HepG2 (cell line): ENCODE measurements around the gene GNG7. TPM values are rescaled to one million over a fixed set of nuclear protein-coding genes. Genes with fewer than 3 reads are reported as not detected.

ENCODE experiments used
- ATAC-seq: fragments of 200-7000 bp; cut with Tn5 transposase; 3 replicates; pipeline ENCODE4 v1.9.1; 2020; ENCODE audit warnings: mild to moderate bottlenecking, moderate library complexity
- BruUV-seq: library from RNA; stranded (reverse); fragments of 400-500 nt; replicated peaks from 2 replicates; lab custom pipeline; 2021; lab: Mats Ljungman, UMichigan
- CTCF ChIA-PET: fragments of 300-600 bp; formaldehyde crosslinking; extraction: SDS; loops from one replicate; lab custom pipeline; 2021; ENCODE audit warnings: low total read pairs, inconsistent platforms, low intra/inter-chr PET ratio; lab: Yijun Ruan, JAX
- POLR2A ChIA-PET: fragments of 350-600 bp; sonication (Branson Sonifier 250); formaldehyde crosslinking; loops from one replicate; lab custom pipeline; 2020; ENCODE audit warnings: antibody characterized with exemption, inconsistent platforms; lab: Yijun Ruan, JAX
- DNase-seq: peaks from one replicate; pipeline ENCODE4 v3.0.0-alpha.2; 2015; ENCODE audit warnings: low spot score
- FAIRE-seq: peaks from 3 replicates; lab custom pipeline; 2011; peaks lifted over from hg19 to GRCh38; lab: Jason Lieb, UNC
- H2AFZ ChIP-seq: one replicate; pipeline ENCODE4 v1.6.1; 2011; ENCODE audit warnings: low read length, inconsistent platforms
- H3K27ac ChIP-seq: fragments of 300-600 bp; 3 replicates; pipeline ENCODE4 v1.8.0; 2011; ENCODE audit warnings: mixed run types, mild to moderate bottlenecking, mixed read lengths, low read length, inconsistent platforms; ENCODE audit not compliant: insufficient read depth; ENCODE audit errors: extremely low read length
- H3K27me3 ChIP-seq, 2 experiments: fragments of 200-600 bp in 1 of 2; 2 replicates in 1 of 2; 3 replicates in 1 of 2; pipeline versions ENCODE4 v1.6.0 to v1.8.0; 2011; ENCODE audit warnings: low read length in 2 of 2, mild to moderate bottlenecking in 2 of 2, moderate library complexity in 2 of 2, inconsistent platforms in 1 of 2; ENCODE audit not compliant: insufficient read depth in 2 of 2, control insufficient read depth in 1 of 2
- H3K36me3 ChIP-seq, 2 experiments: fragments of 200-600 bp in 1 of 2; replicated peaks in 1 of 2; 2 replicates in 1 of 2; 3 replicates in 1 of 2; pipeline versions ENCODE4 v1.5.1 to v1.8.0; 2011; ENCODE audit warnings: low read length in 2 of 2, inconsistent platforms in 1 of 2; ENCODE audit not compliant: insufficient read depth in 2 of 2, control insufficient read depth in 1 of 2
- H3K4me1 ChIP-seq: 2 replicates; pipeline ENCODE4 v1.5.1; 2012; ENCODE audit warnings: low read length, inconsistent platforms; ENCODE audit not compliant: insufficient read depth
- H3K4me2 ChIP-seq: 2 replicates; pipeline ENCODE4 v1.6.0; 2011; ENCODE audit warnings: low read depth, low read length, inconsistent platforms
- H3K4me3 ChIP-seq, 3 experiments: fragments of 200-600 bp in 1 of 3; sonication (generic), shearing (Covaris generic) in 1 of 3; replicated peaks in 1 of 3; 2 replicates each; pipeline ENCODE4 v1.5.1; 2011 to 2016; ENCODE audit warnings: low read length in 3 of 3, inconsistent platforms in 2 of 3, low read depth in 2 of 3, mild to moderate bottlenecking in 2 of 3, control low read depth in 1 of 3, mixed read lengths in 1 of 3; ENCODE audit not compliant: insufficient read depth in 1 of 3
- H3K79me2 ChIP-seq: one replicate; pipeline ENCODE4 v1.6.1; 2011; ENCODE audit warnings: low read length, inconsistent platforms; ENCODE audit not compliant: insufficient read depth
- H3K9ac ChIP-seq: 2 replicates; pipeline ENCODE4 v1.6.0; 2011; ENCODE audit warnings: mild to moderate bottlenecking, low read depth, low read length, inconsistent platforms; ENCODE audit not compliant: insufficient read depth
- H3K9me3 ChIP-seq: 2 replicates; pipeline ENCODE4 v1.5.1; 2012; ENCODE audit warnings: mild to moderate bottlenecking, low read length
- H4K20me1 ChIP-seq: 2 replicates; pipeline ENCODE4 v1.6.0; 2011; ENCODE audit warnings: inconsistent platforms, mild to moderate bottlenecking, low read length, moderate library complexity; ENCODE audit not compliant: insufficient read depth
- GABPB1 ChIP-seq: IDR thresholded peaks from 2 replicates; pipeline ENCODE4 v1.6.1; 2016; ENCODE audit warnings: mild to moderate bottlenecking, missing genetic modification reagents, moderate library complexity, missing compliant biosample characterization
- KLF12 ChIP-seq: sonication (generic); formaldehyde crosslinking; IDR thresholded peaks from 2 replicates; pipeline ENCODE4 v1.4.0; 2020; ENCODE audit warnings: missing genetic modification reagents, borderline replicate concordance
- MXD4 ChIP-seq: IDR thresholded peaks from 2 replicates; pipeline ENCODE4 v1.6.1; 2016; ENCODE audit warnings: mild to moderate bottlenecking, missing biosample characterization, missing genetic modification reagents
- NR2C2 ChIP-seq: sonication (generic); formaldehyde crosslinking; IDR thresholded peaks from 2 replicates; pipeline ENCODE4 v1.4.0; 2020; ENCODE audit warnings: missing genetic modification reagents, mild to moderate bottlenecking, moderate library complexity, borderline replicate concordance
- PATZ1 ChIP-seq: sonication (generic); formaldehyde crosslinking; IDR thresholded peaks from 2 replicates; pipeline ENCODE4 v1.4.0; 2020; ENCODE audit warnings: missing genetic modification reagents
- RXRA ChIP-seq: sonication (generic); formaldehyde crosslinking; IDR thresholded peaks from 2 replicates; pipeline ENCODE4 v1.5.1; 2020; ENCODE audit warnings: missing genetic modification reagents
- RXRB ChIP-seq: IDR thresholded peaks from 2 replicates; pipeline ENCODE4 v1.6.1; 2016; ENCODE audit warnings: borderline replicate concordance, missing genetic modification reagents, missing compliant biosample characterization
- TBX2 ChIP-seq: sonication (generic); formaldehyde crosslinking; IDR thresholded peaks from 2 replicates; pipeline ENCODE4 v1.5.0; 2020; ENCODE audit warnings: missing genetic modification reagents, mild to moderate bottlenecking, borderline replicate concordance
- ZMYM2 ChIP-seq: sonication (generic); formaldehyde crosslinking; IDR thresholded peaks from 2 replicates; pipeline ENCODE4 v1.8.0; 2022; ENCODE audit warnings: mild to moderate bottlenecking, missing genetic modification reagents
- ZNF547 ChIP-seq: sonication (generic); formaldehyde crosslinking; IDR thresholded peaks from 2 replicates; pipeline ENCODE4 v1.5.1; 2020; ENCODE audit warnings: mild to moderate bottlenecking, missing genetic modification reagents
- WGBS: methylation state at CpG from one replicate; pipeline ENCODE4 v1.1.6; 2017; ENCODE audit warnings: low lambda C conversion rate; 5-methylcytosine and 5-hydroxymethylcytosine counted together
- in situ Hi-C: cut with HindIII; loops from 2 replicates; pipeline ENCODE4 v1.10.0; 2017; ENCODE audit warnings: low pct_unique_long_range_greater_than_20kb; ENCODE audit not compliant: extremely low pct_ligation_motif_present
- intact Hi-C: fragments of 100-400 bp; cut with micrococcal nuclease; formaldehyde crosslinking; loops from one replicate; pipeline ENCODE4 v1.10.0; 2022; ENCODE audit not compliant: unreplicated experiment
- polyA plus RNA-seq, 8 experiments: library from polyadenylated mRNA; depleted of rRNA in 3 of 8; stranded (reverse) in 7 of 8; unstranded in 1 of 8; fragments of >200 nt; fragmentation: Illumina TruSeq in 4 of 8; extraction: Trizol in 4 of 8; gene quantifications; 2 replicates each; pipeline versions ENCODE4 v1.2.1 to v1.2.3, GENCODE V29; 2011 to 2016; ENCODE audit warnings: low read depth in 4 of 8, missing spikeins in 1 of 8, mixed read lengths in 1 of 8; ENCODE audit not compliant: insufficient read depth in 1 of 8
- total RNA-seq, 5 experiments: library from RNA; depleted of rRNA; stranded (reverse); fragments of >200 nt; fragmentation: Illumina TruSeq; extraction: Trizol; gene quantifications; 2 replicates each; pipeline ENCODE4 v1.2.3, GENCODE V29; 2016; ENCODE audit warnings: low read depth in 1 of 5
- TF ChIP-seq, protein P1 (sequence below), 2 experiments: fragments of 450-650 bp in 1 of 2; sonication (generic) in 1 of 2; formaldehyde crosslinking in 1 of 2; IDR thresholded peaks; 2 replicates each; pipeline versions ENCODE4 v1.6.1 to v1.8.0; 2016 to 2022; ENCODE audit warnings: antibody characterized with exemption in 1 of 2, mild to moderate bottlenecking in 1 of 2, missing genetic modification reagents in 1 of 2

GNG7 gene
- total and polyA plus RNA-seq, 2 of the 13 experiments (the other 11 are each of a cell fraction or from before 2014, with no cell fraction given), result 1.4 to 3.3 TPM

DNA sequence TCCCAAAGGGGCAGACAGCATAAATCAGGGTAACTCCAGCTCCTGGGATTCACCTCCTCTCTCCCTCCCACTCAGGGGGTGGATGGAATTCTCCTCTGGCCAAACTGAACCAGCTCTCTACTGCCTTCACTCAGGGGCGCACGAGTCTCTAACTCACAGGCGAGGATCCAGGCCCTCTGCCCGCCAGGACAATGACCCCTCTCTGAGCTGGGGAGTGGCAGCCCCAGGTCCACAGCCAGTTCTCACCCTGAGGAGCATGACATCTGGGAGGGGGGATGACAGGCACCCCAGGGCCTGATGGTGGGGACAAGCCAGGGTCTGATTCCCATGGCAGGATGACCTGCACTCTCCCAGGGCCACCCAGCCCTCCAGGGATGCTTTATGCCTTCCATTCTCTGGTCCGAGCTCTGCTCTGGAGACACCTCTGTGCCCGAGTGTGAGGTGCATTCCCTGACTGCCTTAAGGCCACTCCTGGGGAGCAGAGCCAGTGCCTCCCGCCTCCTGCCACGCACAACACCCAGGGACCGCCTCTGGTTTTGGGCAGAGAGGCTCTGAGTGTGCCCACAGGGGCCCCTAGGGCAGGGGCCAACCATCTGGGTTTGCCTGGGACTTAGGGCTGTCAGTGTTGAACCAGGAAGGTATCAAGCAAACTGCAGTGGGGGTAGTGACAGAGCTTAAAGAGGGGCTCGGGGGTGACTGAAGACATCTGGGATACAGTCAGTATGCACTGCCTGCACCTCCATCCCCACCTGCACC lies 66.2 kb downstream of the GNG7 start:
- CTCF ChIA-PET, result interaction anchor here (1.0 to 1.6 kb wide), 2 partner anchors 25 to 162 kb away, joined by 3 to 5 read pairs; no protein-coding TSS in a partner anchor
- Histone ChIP-seq H3K4me2 (peak overlapping the region; percentile 62; the same call in 1 of the 2 replicates), H3K9me3 (no peaks in the 10 kb centered on the region), H3K36me3 (no peaks in the 10 kb centered on the region), H2AFZ (no peak overlapping the region), H3K4me3 (peak overlapping the region in 1 of 3 experiments; percentile 63; a peak in 1 of 6 replicates), H3K9ac (no peak overlapping the region), H3K4me1 (peaks cover 73% of the 10 kb centered on the region), H4K20me1 (0 out of 2 replicates have a peak, but pooled peaks cover 2% of the 10 kb centered on the region), H3K27me3 (no peaks in the 10 kb centered on the region; a peak in 1 of 5 replicates), H3K79me2 (no peaks in the 10 kb centered on the region), H3K27ac (no peak overlapping the region)
- intact Hi-C loops (no loop called here), in situ Hi-C loops (no loop called here)
- DNase-seq (no peak), ATAC-seq (peak; percentile 65), FAIRE-seq (no peak)
- POLR2A ChIA-PET, result interaction anchor here (0.6 to 3.0 kb wide), 10 partner anchors 12 to 368 kb away, joined by 3 to 25 read pairs (median 4); partner anchors contain the start of gene GADD45B
- WGBS, result 17% methylated on average over 4 of the region's 10 CpGs
- BruUV-seq, result no TSS peak
- TF ChIP-seq RXRB (CRISPR knock-in tag) (peak; percentile 84), PATZ1 (CRISPR knock-in tag) (0 out of 2 replicates have a peak, but pooled peaks have one; percentile 20), KLF12 (CRISPR knock-in tag) (no peak), NR2C2 (CRISPR knock-in tag) (no peak), GABPB1 (0 out of 2 replicates have a peak, but pooled peaks have one; percentile 5), ZNF547 (0 out of 2 replicates have a peak, but pooled peaks have one; percentile 1), ZMYM2 (CRISPR knock-in tag) (no peak), RXRA (CRISPR knock-in tag) (peak; percentile 67; the same call in 1 of the 2 replicates), MXD4 (0 out of 2 replicates have a peak, but pooled peaks have one; percentile 15), TBX2 (0 out of 2 replicates have a peak, but pooled peaks have one; percentile 32)
- TF ChIP-seq, protein P1, sequence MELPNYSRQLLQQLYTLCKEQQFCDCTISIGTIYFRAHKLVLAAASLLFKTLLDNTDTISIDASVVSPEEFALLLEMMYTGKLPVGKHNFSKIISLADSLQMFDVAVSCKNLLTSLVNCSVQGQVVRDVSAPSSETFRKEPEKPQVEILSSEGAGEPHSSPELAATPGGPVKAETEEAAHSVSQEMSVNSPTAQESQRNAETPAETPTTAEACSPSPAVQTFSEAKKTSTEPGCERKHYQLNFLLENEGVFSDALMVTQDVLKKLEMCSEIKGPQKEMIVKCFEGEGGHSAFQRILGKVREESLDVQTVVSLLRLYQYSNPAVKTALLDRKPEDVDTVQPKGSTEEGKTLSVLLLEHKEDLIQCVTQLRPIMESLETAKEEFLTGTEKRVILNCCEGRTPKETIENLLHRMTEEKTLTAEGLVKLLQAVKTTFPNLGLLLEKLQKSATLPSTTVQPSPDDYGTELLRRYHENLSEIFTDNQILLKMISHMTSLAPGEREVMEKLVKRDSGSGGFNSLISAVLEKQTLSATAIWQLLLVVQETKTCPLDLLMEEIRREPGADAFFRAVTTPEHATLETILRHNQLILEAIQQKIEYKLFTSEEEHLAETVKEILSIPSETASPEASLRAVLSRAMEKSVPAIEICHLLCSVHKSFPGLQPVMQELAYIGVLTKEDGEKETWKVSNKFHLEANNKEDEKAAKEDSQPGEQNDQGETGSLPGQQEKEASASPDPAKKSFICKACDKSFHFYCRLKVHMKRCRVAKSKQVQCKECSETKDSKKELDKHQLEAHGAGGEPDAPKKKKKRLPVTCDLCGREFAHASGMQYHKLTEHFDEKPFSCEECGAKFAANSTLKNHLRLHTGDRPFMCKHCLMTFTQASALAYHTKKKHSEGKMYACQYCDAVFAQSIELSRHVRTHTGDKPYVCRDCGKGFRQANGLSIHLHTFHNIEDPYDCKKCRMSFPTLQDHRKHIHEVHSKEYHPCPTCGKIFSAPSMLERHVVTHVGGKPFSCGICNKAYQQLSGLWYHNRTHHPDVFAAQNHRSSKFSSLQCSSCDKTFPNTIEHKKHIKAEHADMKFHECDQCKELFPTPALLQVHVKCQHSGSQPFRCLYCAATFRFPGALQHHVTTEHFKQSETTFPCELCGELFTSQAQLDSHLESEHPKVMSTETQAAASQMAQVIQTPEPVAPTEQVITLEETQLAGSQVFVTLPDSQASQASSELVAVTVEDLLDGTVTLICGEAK (IDR thresholded peaks at IDR 0.05), result no peak
- TF ChIP-seq, protein P1 (CRISPR knock-in tag; IDR thresholded peaks at IDR 0.05), result peak; percentile 14; the same call in 1 of the 2 replicates
